ENCODE measurements around the gene INPP4A.

Gene INPP4A

DNA sequence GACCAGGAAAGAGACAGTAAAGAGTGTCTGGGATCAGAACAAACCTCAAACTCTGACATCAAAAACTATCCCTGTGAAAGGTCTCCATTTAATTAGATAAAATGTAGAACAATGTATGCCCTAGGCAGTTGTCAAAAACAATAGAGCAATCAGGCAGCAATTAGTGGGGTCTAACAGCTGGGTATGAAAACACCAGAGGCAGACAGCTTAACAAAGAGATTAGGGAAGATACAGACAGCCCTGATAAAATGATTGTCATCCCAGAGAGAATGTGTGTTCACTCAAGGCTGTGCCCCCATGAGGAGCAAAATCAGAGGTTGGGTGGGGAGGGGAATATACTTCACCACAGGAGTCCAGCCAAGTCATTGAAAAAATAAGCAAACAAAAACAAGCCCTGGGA is 50.0 kb downstream of the INPP4A start:
- no peak overlapping the region for H3K4me3 ChIP-seq (replicated peaks; ENCODE audit: low read depth, low read length)
- TF ChIP-seq, protein P1, sequence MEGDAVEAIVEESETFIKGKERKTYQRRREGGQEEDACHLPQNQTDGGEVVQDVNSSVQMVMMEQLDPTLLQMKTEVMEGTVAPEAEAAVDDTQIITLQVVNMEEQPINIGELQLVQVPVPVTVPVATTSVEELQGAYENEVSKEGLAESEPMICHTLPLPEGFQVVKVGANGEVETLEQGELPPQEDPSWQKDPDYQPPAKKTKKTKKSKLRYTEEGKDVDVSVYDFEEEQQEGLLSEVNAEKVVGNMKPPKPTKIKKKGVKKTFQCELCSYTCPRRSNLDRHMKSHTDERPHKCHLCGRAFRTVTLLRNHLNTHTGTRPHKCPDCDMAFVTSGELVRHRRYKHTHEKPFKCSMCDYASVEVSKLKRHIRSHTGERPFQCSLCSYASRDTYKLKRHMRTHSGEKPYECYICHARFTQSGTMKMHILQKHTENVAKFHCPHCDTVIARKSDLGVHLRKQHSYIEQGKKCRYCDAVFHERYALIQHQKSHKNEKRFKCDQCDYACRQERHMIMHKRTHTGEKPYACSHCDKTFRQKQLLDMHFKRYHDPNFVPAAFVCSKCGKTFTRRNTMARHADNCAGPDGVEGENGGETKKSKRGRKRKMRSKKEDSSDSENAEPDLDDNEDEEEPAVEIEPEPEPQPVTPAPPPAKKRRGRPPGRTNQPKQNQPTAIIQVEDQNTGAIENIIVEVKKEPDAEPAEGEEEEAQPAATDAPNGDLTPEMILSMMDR (IDR thresholded peaks at IDR 0.05; ENCODE audit: low read depth, low read length, missing control alignments), result no peak
- no peak for DNase-seq (ENCODE audit: extremely low read depth, low read depth)

DNA sequence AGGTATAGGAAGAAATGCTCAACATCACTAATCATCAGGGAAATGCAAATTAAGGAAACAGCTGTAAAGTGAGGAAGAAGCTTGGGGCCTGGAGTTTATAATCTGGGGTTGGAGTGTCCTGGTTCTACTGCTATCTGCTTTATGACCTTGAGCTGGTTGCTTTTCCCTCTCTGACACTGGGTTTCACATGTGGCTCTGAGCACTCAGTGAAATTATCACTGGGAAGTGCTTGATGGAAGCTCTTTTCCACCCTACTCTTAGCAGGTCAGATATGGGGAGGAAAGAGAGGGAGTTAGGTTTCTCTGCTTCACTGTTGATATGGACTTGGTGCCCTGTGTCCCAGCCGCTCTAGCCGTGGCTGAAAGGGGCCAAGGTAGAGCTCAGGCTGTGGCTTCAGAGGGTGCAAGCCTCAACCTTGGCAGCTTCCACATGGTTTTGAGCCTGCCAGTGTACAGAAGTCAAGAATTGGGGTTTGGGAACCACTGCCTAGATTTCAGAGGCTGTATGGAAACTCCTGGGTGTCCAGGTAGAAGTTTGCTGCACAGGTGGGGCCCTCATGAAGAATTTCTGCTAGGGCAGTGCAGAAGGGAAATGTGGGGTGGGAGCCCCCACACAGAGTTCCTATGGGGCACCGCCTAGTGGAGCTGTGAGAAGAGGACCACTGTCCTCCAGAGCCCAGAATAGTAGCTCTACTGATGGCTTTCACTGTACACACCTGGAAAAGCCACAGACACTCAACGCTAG is 52.3 kb downstream of the INPP4A start:
- DNase-seq (ENCODE audit: extremely low read depth, low read depth), result no peak
- no peak overlapping the region for H3K4me3 ChIP-seq (replicated peaks; ENCODE audit: low read depth, low read length)
- TF ChIP-seq, protein P1 (IDR thresholded peaks at IDR 0.05; ENCODE audit: low read depth, low read length, missing control alignments), result no peak

DNA sequence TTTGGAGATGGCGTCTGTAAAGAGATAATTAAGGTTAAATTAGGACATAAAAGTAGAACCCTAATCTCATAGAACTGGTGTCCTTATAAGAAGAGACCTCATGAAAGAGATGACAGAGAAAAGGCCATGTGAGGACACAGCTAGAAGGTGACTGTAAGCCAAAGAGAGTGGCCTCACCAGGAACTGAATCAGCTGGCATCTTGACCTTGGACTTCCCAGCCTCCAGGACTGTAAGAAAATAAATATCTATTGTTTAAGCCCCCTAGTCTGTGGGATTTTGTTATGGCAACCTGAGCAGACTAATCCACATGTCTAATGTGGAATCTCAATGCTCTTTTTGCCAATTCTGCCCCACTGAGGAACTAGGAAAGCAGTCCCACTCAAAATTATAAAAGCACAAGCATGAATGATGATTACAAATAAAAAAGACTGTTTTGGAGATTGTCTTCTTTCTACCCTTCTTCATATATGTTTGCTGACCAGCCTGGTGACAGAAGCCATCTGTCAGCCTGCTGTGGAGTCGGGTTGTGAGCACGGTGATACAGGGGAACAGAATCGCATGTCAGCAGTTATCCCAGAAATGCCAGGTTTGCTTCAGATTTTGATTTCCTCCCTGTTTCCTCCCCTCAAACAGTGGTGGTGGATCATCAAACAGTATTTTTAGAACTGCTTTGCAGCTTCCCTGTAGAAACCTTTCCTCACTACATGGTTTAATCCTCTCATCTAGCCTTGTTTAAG is 54.2 kb downstream of the INPP4A start:
- DNase-seq (ENCODE audit: extremely low read depth, low read depth), result no peak
- H3K4me3 ChIP-seq (replicated peaks; ENCODE audit: low read depth, low read length), result no peak overlapping the region
- TF ChIP-seq, protein P1 (IDR thresholded peaks at IDR 0.05; ENCODE audit: low read depth, low read length, missing control alignments), result no peak

DNA sequence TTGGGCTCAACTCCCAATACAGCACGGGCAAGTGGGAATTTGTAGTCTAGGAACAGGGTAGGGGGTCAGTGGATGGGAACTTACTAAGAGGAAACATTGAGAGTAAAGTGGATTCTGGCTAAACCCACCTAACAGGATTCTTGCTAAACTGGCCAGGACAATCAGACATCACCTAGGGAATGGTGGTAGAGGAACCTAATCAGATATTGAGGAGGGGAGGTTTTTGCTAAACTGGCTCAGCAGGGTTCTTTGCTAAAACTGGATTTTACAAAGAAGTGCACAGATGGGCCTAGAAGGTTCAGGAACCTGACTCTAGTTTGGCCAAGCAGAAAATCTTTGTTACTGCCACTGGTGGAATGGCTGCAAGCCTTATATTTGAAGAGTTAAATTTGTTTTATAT is 55.9 kb downstream of the INPP4A start:
- TF ChIP-seq, protein P1 (IDR thresholded peaks at IDR 0.05; ENCODE audit: low read depth, low read length, missing control alignments), result no peak
- no peak overlapping the region for H3K4me3 ChIP-seq (replicated peaks; ENCODE audit: low read depth, low read length)
- no peak for DNase-seq (ENCODE audit: extremely low read depth, low read depth)

DNA sequence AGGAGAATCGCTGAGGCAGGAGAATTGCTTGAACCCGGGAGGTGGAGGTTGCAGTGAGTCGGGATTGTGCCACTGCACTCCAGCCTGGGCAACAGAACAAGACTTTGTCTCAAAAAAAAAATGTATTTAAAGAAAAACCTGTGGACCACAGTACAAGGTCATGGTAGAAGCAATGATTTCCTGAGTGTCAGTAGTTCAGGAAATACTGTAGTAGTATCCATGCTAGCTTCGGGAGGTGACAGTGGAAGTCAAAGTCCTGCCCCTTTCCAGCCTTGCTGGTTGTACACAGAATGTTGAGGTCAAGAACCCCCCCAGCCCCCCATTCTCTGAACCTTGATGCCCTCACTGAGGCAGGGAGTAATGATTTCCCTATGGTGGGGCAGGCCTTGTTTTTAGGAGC is 56.6 kb downstream of the INPP4A start:
- H3K4me3 ChIP-seq (replicated peaks; ENCODE audit: low read depth, low read length), result no peak overlapping the region
- TF ChIP-seq, protein P1 (IDR thresholded peaks at IDR 0.05; ENCODE audit: low read depth, low read length, missing control alignments), result no peak
- DNase-seq (ENCODE audit: extremely low read depth, low read depth), result no peak

DNA sequence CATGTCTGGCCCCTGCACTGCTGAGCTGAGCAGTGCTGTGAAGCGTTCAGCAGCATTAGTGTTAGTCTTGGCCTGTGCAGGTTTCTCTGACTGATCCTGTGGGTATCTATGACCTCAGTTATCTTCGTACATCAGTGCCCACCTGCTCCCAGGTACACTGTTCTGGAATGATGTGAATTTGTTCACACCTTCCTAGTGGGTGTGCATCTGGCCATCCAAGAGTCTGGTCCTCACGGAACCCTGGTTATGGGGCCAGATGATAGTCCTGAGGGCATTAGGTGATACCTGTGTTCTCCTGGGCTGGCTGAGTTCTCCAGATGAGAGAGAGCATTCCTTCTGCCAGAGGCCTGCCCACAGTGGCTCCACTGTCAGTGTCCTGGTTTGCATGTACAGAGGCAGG is 57.2 kb downstream of the INPP4A start:
- H3K4me3 ChIP-seq (replicated peaks; ENCODE audit: low read depth, low read length), result no peak overlapping the region
- TF ChIP-seq, protein P1 (IDR thresholded peaks at IDR 0.05; ENCODE audit: low read depth, low read length, missing control alignments), result no peak
- DNase-seq (ENCODE audit: extremely low read depth, low read depth), result no peak

Data from HFF-Myc (cell line).